GM18502 (cell line): ENCODE measurements around the gene DOK4.
"Not testable (repeated sequence)": the region's sequence is repeated elsewhere in the genome, so short reads cannot be mapped to it uniquely, and the experiment has no call there.

Source experiments
- ATAC-seq: cut with Tn5 transposase; IDR thresholded peaks from one replicate; pipeline ENCODE4 v1.9.1; 2021; ENCODE audit warnings: mild to moderate bottlenecking; ENCODE audit not compliant: unreplicated experiment, poor library complexity

The DOK4 gene

GRCh38 chr16:57462209-57462977, 23.9 kb downstream of the DOK4 start, which contains the start of gene POLR2C:
POLR2C (plus strand) TSS chr16:57462679; CDS start chr16:57462725, 46 bp downstream.
- ATAC-seq: peak; percentile 90

- no peak for ATAC-seq
Measured at GRCh38 chr16:57452021-57452420, 34.3 kb downstream of the DOK4 start.

GRCh38 chr16:57447186-57447962, 38.9 kb downstream of the DOK4 start, which contains the start of the genes CIAPIN1 and COQ9:
CIAPIN1 (minus strand) TSS chr16:57447385; CDS start chr16:57440928, 6,457 bp downstream.
COQ9 (plus strand) TSS chr16:57447479; CDS start chr16:57447506, 27 bp downstream.
- ATAC-seq: peak; percentile 96

- peak; percentile 39 for ATAC-seq
Measured at GRCh38 chr16:57446531-57447185, 39.6 kb downstream of the DOK4 start.

- no peak for ATAC-seq
Measured at GRCh38 chr16:57445510-57445909, 40.8 kb downstream of the DOK4 start.

- no peak for ATAC-seq
Measured at GRCh38 chr16:57444711-57445110, 41.6 kb downstream of the DOK4 start.

- ATAC-seq: not testable (repeated sequence)
Measured at GRCh38 chr16:57440551-57440950, 45.7 kb downstream of the DOK4 start.

- ATAC-seq: not testable (repeated sequence)
Measured at GRCh38 chr16:57439947-57440346, 46.3 kb downstream of the DOK4 start.

GRCh38 chr16:57435838-57436237, 50.5 kb downstream of the DOK4 start:
- ATAC-seq: no peak

GRCh38 chr16:57434003-57434402, 52.3 kb downstream of the DOK4 start:
- no peak for ATAC-seq

GRCh38 chr16:57432989-57433388, 53.3 kb downstream of the DOK4 start:
- no peak for ATAC-seq

GRCh38 chr16:57432505-57432904, 53.8 kb downstream of the DOK4 start:
- no peak for ATAC-seq

- no peak for ATAC-seq
Measured at GRCh38 chr16:57430955-57431354, 55.3 kb downstream of the DOK4 start.

GRCh38 chr16:57427824-57428223, 58.5 kb downstream of the DOK4 start:
- no peak for ATAC-seq

- ATAC-seq: no peak
Measured at GRCh38 chr16:57427307-57427706, 59.0 kb downstream of the DOK4 start.

GRCh38 chr16:57426356-57426755, 59.9 kb downstream of the DOK4 start:
- ATAC-seq: no peak

GRCh38 chr16:57424583-57424982, 61.7 kb downstream of the DOK4 start:
- no peak for ATAC-seq

- no peak for ATAC-seq
Measured at GRCh38 chr16:57423152-57423551, 63.1 kb downstream of the DOK4 start.

- no peak for ATAC-seq
Measured at GRCh38 chr16:57422026-57422944, 64.0 kb downstream of the DOK4 start.
